GM21367 (cell line): ENCODE measurements around the gene ABO.
"Not testable (repeated sequence)": the region's sequence is repeated elsewhere in the genome, so short reads cannot be mapped to it uniquely, and the experiment has no call there.

Experiments used
- ATAC-seq: cut with Tn5 transposase; IDR thresholded peaks from one replicate; pipeline ENCODE4 v1.9.1; 2021; ENCODE audit not compliant: unreplicated experiment

Gene ABO

GRCh38 chr9:133290751-133291302 lies 15.8 kb upstream of the ABO start:
- no peak for ATAC-seq

- ATAC-seq = no peak
These were observed 11.5 kb upstream of the ABO start for GRCh38 chr9:133286523-133286922.

- no peak for ATAC-seq
These were observed 10.3 kb upstream of the ABO start for GRCh38 chr9:133285252-133285775.

GRCh38 chr9:133284362-133284761 lies 9.4 kb upstream of the ABO start:
- no peak for ATAC-seq

GRCh38 chr9:133283255-133284032 lies 8.4 kb upstream of the ABO start:
- not testable (repeated sequence) for ATAC-seq

DNA sequence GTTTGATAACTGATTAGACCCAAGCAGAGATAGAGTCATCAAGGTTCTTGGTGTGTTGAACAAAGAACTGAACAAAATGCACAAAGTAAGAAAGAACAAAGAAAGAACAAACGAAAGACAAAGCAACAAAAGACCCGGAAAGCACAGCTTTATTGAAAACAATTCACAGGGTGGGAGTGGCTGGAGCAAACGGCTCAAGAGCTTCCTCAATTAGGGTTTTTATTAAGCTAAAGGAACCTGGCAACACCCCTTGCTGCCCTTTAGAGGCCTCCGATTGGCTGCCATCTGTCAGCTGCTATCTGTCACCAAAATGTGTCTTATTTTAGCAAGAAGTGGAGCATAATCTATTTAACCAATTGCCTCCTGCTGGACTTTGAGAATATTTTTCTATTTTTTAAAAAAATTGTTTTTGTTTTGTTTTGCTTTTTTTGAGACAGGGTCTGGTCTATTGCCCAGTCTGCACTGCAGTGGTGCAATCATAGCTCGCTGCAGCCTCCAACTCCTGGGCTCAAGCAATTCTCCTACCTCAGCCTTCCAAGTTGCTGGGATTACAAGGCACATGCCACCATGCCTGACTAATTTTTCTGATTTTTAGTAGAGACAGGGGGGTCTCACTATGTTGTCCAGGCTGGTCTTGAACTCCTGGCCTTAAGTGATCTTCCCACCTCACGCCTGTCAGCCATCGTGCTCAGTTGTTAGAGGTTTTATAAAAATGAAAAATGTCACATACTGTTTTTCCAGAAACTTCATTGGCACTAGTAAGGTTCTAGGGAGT lies 7.7 kb upstream of the ABO start:
- no peak for ATAC-seq

DNA sequence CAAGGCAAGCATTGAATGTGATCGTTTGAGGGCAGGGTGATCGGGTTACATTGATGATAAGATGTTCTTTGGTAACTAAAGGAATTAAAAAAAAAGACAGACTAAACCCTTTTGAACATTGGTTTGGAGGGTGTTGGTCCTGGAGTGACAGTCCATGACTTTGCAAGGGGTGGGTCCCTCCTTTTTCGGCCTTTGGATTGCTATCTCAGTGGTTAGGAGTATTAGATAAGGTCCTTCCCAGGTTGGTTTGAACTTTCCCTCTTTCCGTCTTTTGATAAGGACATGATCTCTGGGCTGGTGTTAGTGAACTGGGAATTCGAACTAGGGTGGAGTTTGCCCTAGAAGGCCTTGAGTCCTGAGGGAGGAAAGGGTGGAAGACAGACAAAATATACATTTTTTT lies 5.4 kb upstream of the ABO start:
- ATAC-seq = no peak

DNA sequence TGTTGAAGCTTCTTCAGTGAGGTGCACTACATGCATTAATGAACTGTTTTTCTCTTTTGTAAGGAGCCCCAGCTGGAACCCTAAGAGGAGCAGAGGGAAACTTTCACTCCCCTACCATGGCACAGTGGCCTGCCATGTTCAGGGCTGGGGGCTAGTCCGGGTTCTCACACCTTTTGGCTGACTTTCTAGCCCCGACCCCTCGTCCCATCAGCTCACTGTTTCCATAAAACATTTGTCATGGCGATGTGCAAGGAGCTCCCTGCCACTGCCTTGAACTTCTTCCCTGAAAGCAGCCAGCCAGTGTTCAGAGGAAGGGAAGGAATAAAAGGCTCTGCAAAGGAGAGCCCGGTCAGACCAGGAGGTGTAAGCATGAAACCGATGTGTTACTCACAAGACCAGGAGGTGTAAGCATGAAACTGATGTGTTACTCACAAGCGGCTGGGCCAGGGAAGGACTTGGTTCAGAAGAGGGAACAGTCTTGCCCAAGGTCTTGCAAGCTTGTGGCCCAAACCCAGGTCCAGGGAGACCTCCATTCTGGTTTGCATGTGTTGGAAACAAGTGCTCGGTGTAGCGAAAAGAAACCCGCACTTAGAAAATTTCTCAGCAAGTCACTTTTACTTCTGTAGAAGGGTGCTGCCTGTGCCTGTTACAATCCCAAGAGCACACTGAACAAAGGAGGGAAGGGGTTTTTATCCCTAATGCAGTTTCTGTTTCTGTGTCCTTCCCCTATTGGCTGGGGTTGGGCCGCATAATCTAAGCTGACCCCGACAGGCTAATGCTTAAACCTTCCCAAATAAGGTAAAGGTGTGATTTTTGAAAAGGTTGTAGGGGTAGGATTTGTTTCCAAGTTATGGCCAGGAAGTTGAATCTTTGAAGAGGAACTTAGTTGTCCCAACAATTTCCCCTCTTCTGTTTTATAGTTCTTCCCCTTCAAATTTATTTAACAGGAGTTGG lies 3.4 kb upstream of the ABO start:
- ATAC-seq = no peak

GRCh38 chr9:133277467-133277866 lies 2.5 kb upstream of the ABO start:
- no peak for ATAC-seq

DNA sequence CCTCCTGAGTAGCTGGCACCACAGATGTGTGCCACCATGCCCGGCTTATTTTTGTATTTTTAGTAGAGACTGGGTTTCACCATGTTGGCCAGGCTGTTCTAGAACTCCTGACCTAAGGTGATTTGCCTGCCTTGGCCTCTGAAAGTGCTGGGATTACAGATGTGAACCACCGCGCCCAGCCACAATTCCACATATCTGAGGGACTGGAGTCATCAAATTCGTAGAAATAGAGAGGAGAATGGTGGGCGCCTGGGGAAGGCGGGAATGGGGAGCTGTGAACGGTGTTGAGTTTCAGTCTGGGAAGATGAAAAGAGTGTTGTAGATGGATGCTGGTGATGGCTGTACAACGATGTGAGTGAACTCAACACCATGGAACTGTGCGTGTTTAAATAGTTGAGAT lies 1.9 kb upstream of the ABO start:
- ATAC-seq = no peak

- no peak for ATAC-seq
These were observed 1.2 kb upstream of the ABO start for GRCh38 chr9:133276001-133276884.

DNA sequence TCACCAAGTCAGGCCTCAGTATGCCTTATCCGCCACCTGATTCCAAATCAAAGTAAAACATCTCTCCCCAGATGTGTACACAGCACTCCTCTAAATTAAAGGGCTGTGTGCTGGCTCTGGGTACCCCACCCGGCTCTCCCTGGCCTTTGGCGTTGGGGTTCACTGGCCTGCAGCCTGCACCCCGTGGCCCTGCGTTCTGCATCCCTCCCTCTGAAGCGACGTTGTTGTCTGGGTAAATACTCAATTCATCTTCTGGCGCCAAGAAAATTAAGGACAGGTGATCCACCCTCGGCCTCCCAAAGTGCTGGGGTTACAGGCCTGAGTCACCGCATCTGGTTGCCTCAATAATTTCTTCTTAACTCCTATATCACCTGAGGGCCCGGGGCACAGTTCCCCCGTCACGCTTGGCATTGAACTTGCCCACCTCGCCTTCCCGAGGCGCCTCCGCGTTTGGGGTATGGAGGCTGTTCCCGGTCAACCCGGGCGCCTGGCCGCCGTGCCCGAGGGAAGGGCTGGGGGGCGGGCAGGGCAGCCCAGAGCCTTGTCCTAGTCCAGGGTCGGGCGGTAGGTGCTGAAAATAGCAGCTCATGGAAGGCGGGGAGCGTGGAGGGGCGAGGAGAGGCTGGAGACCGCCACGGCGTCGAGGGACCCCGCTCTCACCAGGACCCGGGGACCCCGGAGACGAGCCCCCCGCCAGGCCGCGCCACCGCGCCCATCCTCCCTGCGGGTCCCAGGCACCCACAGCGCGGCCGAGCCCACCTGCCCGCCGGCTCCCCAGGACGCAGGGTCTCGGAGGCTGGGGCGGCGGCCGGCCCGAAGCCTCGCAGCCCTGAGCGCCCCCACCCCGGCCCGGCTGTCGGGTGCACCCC lies 531 bp downstream of the ABO start:
- ATAC-seq = no peak

GRCh38 chr9:133273819-133274218 lies 1.2 kb downstream of the ABO start:
- ATAC-seq = no peak

DNA sequence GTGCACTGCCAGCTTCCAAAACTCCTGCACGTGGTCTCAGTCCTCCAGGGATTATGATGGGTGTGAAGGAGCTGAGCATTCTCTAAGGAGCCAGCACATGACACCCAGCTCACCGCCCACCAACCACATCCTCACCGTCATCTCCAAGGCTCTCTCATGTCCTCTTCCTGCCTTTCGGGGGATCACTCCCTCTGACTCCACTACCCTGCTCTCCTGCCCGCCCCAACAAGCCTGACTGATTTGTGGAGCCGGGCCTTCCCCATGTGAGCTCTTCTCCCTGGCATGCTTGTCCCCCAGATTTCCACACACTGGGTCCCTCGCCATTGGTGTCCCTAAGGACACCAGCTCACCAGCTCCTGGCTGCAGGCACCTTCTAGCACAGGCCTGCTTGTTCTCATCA lies 1.9 kb downstream of the ABO start:
- no peak for ATAC-seq

DNA sequence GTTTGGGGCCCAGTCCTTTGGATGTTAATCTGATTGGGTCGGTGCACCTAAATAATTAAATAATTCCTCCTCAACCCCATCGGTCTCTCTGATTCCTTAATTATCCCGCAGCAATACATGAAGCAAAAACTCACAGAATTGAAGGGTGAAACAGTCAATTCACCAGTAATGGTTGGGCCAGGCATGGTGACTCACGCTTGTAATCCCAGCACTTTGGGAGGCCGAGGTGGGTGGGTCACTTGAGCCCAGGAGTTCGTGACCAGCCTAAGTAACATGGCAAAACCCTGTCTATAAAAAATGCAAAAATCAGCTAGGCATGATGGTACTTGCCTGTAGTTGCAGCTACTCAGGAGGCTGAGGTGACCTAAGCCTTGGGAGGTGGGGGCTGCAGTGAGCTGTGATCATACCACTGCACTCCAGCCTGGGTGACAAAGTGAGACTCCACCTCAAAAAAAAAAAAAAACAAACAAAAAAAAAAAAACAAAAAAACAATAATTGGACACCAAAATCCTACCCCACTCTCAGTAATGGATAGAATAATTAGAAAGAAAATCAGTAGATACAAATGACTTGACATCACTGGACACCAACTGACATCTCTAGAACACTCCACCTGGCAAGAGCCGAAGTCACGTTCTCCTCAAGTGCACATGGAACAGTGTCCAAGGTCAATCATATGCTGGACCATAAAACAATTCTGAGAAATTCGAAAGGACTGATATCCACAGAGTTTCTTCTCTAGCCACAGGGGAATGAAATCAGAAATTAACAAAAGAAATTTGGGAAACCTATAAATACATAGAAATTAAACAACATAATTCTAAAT lies 5.3 kb downstream of the ABO start:
- no peak for ATAC-seq

DNA sequence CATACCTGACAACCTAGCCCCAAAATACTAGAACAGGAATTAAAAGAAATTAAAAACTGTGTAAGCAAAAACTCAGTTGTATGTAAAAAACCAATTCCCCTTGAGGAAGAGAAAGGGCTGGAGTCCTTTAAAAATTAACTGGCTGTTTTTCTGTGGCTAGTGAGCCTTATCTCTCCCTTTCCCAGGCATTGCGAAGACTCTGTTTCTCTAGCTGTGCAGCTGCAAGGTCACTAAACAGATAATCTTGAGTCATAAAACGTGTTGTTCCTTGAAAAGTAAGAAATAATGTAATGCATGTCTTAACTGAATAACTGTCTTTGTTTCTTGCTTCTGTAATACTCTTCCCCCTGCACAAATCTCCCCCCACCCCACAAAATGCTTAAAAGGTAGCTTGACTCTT lies 5.9 kb downstream of the ABO start:
- ATAC-seq = not testable (repeated sequence)

DNA sequence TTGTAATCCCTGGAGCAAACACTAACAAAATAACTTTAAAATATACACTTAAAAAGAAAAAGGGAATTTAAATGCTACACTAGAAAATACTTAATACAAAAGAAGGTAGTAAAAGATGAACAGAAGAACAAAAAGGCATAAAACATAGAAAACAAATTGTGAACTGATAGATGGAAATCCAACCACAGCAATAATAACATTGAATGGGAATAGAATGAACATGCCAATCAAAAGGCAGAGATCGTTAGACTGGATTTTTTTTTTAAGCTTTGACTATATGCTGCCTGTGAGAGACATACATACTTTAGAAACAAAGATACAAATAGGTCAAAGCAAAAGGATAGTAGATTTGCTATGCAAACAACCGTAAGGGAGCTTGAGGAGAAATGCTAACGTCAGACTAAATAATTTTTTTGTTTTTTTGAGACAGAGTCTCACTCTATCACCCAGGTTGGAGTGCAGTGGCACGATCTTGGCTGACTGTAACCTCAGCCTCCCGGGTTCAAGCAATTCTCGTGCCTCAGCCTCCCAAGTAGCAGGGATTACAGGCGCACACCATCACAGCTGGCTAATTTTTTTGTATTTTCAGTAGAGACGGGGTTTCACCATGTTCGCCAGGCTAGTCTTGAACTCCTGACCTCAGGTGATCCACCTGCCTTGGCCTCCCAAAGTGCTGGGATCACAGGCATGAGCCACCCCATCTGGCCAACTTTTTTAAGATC lies 6.5 kb downstream of the ABO start:
- ATAC-seq = no peak
